NB4 (cell line): ENCODE measurements around the gene ZNF841.

Source experiments
- POLR2A ChIP-seq: IDR thresholded peaks from 2 replicates; pipeline ENCODE4 v1.6.1; 2011; ENCODE audit warnings: mild to moderate bottlenecking; ENCODE audit not compliant: insufficient read length; ENCODE audit errors: extremely low read depth
- TF ChIP-seq, protein P1 (sequence below): IDR thresholded peaks from 2 replicates; pipeline ENCODE4 v1.6.1; 2011; ENCODE audit warnings: low read depth, low read length
- TF ChIP-seq, protein P2 (sequence below): IDR thresholded peaks from one replicate; pipeline ENCODE4 v1.5.1; 2012; ENCODE audit warnings: low read depth, low read length

DNA sequence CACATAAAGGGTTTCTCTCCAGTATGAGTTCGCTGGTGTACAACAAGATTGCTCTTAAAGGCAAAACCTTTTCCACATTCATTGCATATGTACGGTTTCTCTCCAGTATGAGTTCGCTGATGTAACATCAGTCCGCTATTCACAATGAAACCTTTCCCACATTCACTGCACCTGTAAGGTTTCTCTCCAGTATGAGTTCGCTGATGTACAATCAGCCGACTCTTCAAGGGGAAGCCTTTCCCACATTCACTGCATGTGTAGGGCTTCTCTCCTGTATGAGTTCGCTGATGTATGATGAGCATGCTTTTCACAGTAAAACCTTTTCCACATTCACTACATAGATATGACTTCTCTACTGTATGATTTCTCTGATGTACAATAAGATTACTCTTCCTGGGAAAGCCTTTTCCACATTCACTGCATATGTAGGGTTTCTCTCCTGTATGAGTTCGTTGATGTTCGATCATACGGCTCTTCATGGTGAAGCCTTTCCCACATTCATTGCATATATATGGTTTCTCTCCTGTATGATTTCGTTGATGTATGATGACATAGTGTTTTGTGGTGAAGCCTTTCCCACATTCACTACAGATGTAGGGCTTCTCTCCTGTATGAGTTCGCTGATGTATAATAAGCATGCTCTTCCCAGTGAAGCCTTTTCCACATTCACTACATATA, 61.4 kb downstream of the ZNF841 start:
- no peak for TF ChIP-seq POLR2A
- TF ChIP-seq, protein P1, sequence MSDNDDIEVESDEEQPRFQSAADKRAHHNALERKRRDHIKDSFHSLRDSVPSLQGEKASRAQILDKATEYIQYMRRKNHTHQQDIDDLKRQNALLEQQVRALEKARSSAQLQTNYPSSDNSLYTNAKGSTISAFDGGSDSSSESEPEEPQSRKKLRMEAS: no peak
- TF ChIP-seq, protein P2, sequence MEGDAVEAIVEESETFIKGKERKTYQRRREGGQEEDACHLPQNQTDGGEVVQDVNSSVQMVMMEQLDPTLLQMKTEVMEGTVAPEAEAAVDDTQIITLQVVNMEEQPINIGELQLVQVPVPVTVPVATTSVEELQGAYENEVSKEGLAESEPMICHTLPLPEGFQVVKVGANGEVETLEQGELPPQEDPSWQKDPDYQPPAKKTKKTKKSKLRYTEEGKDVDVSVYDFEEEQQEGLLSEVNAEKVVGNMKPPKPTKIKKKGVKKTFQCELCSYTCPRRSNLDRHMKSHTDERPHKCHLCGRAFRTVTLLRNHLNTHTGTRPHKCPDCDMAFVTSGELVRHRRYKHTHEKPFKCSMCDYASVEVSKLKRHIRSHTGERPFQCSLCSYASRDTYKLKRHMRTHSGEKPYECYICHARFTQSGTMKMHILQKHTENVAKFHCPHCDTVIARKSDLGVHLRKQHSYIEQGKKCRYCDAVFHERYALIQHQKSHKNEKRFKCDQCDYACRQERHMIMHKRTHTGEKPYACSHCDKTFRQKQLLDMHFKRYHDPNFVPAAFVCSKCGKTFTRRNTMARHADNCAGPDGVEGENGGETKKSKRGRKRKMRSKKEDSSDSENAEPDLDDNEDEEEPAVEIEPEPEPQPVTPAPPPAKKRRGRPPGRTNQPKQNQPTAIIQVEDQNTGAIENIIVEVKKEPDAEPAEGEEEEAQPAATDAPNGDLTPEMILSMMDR: no peak
